Middle frontal gyrus (tissue), 1 donor: Measurements from ENCODE around the gene RBPJ.
A peak's percentile ranks its signal among the peaks of the same experiment; 100 is the strongest.
"Not testable (repeated sequence)": the region's sequence is repeated elsewhere in the genome, so short reads cannot be mapped to it uniquely, and the experiment has no call there.

Source experiments
- DNase-seq: peaks from one replicate; pipeline ENCODE4 v3.0.0-alpha.2; 2015; ENCODE audit warnings: low spot score; ENCODE audit errors: extremely low spot score

RBPJ gene

GRCh38 chr4:26302031-26302899, 18.5 kb upstream of the RBPJ start:
- DNase-seq = no peak

GRCh38 chr4:26303008-26303407, 17.8 kb upstream of the RBPJ start:
- no peak for DNase-seq

GRCh38 chr4:26307037-26307800, 13.6 kb upstream of the RBPJ start:
- DNase-seq = no peak

GRCh38 chr4:26308568-26308967, 12.2 kb upstream of the RBPJ start:
- DNase-seq = no peak

- DNase-seq = no peak
Observed at GRCh38 chr4:26310264-26310663, 10.6 kb upstream of the RBPJ start.

- DNase-seq = no peak
Observed at GRCh38 chr4:26311633-26312032, 9.2 kb upstream of the RBPJ start.

- DNase-seq = not testable (repeated sequence)
Observed at GRCh38 chr4:26315316-26315932, 5.4 kb upstream of the RBPJ start.

- no peak for DNase-seq
Observed at GRCh38 chr4:26317766-26318165, 3.0 kb upstream of the RBPJ start.

- DNase-seq = peak; percentile 93
Observed at GRCh38 chr4:26319467-26319948, 1.3 kb upstream of the RBPJ start.

GRCh38 chr4:26319949-26320537, 771 bp upstream of the RBPJ start:
- DNase-seq = no peak

GRCh38 chr4:26321373-26322221, 783 bp downstream of the RBPJ start:
- DNase-seq = no peak

GRCh38 chr4:26322346-26322745, 1.5 kb downstream of the RBPJ start:
- no peak for DNase-seq

- DNase-seq = no peak
Observed at GRCh38 chr4:26323821-26324220, 3.0 kb downstream of the RBPJ start.

- DNase-seq = no peak
Observed at GRCh38 chr4:26325191-26325590, 4.4 kb downstream of the RBPJ start.

- DNase-seq = no peak
Observed at GRCh38 chr4:26326791-26327190, 6.0 kb downstream of the RBPJ start.

- no peak for DNase-seq
Observed at GRCh38 chr4:26330186-26330787, 9.5 kb downstream of the RBPJ start.

- no peak for DNase-seq
Observed at GRCh38 chr4:26330946-26331345, 10.1 kb downstream of the RBPJ start.

- no peak for DNase-seq
Observed at GRCh38 chr4:26331380-26331950, 10.7 kb downstream of the RBPJ start.

GRCh38 chr4:26334366-26334765, 13.6 kb downstream of the RBPJ start:
- no peak for DNase-seq

- no peak for DNase-seq
Observed at GRCh38 chr4:26337612-26338011, 16.8 kb downstream of the RBPJ start.
